ENCODE measurements around the gene ARAF.

- no peak for TF ChIP-seq CSDC2 (CRISPR knock-in tag; IDR thresholded peaks at IDR 0.05)
- TF ChIP-seq GLIS3 (CRISPR knock-in tag; IDR thresholded peaks at IDR 0.05) = no peak
Measured at GRCh38 chrX:47608130-47608810, 47.3 kb downstream of the ARAF start.

Data from SK-N-SH treated with all-trans-retinoic acid at 6 μM for 48 hours (cell line).